ENCODE results near the gene PLIN4.

DNA sequence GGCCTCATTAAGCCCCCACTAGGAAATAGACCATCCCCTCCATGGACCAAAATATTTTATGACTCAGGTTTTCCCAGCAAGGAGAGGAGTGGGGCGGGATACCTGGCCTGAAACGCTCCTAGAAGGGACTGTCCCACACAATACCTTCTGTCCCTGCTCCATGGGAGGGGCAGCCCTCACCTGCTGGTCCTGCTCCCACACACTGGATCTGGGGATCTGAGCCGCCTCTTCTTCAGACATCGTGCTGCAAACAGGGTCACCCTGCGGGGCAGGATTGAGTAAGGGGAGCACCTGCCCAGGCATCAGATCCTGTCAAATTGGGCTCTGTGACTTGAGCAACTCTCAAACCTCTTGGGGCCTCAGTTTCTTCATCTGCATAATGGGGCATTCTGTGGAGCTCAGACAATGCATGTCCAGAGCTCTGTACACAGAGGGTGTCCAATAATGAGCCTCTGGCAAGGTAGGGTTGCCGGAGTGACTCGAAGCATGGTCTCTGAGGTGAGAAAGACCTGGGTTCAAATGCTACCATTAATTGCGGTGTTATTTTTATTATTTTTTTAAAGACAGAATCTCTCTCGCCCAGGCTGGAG is 15.6 kb upstream of the PLIN4 start:
- no peak for TF ChIP-seq FOXM1 (IDR thresholded peaks at IDR 0.05; ENCODE audit: borderline replicate concordance)
- no peak for TF ChIP-seq ARNT (IDR thresholded peaks at IDR 0.05)
- no peak for TF ChIP-seq BHLHE40 (IDR thresholded peaks at IDR 0.05; ENCODE audit: borderline replicate concordance)

All from HEK293T (cell line).